ENCODE measurements around the gene CDK15.

CDK15 gene

GRCh38 chr2:201879996-201880395 is 73.7 kb downstream of the CDK15 start:
- DNase-seq, result no peak

GRCh38 chr2:201880579-201880978 is 74.2 kb downstream of the CDK15 start:
- DNase-seq, result no peak

GRCh38 chr2:201880993-201881611 is 74.8 kb downstream of the CDK15 start:
- no peak for DNase-seq

GRCh38 chr2:201881741-201882140 is 75.4 kb downstream of the CDK15 start:
- no peak for DNase-seq

- DNase-seq, result no peak
Observed at GRCh38 chr2:201882353-201883090, 76.2 kb downstream of the CDK15 start.

GRCh38 chr2:201883606-201884369 is 77.5 kb downstream of the CDK15 start:
- DNase-seq, result no peak

- no peak for DNase-seq
Observed at GRCh38 chr2:201886504-201886903, 80.2 kb downstream of the CDK15 start.

- no peak for DNase-seq
Observed at GRCh38 chr2:201887773-201888425, 81.6 kb downstream of the CDK15 start.

- DNase-seq, result no peak
Observed at GRCh38 chr2:201888426-201888800, 82.1 kb downstream of the CDK15 start.

- DNase-seq, result no peak
Observed at GRCh38 chr2:201890453-201890852, 84.1 kb downstream of the CDK15 start.

GRCh38 chr2:201891676-201892075 is 85.3 kb downstream of the CDK15 start:
- no peak for DNase-seq

GRCh38 chr2:201892516-201892915 is 86.2 kb downstream of the CDK15 start:
- DNase-seq, result no peak

- peak; percentile 11 for DNase-seq
Observed at GRCh38 chr2:201900362-201900761, 94.0 kb downstream of the CDK15 start.

- no peak for DNase-seq
Observed at GRCh38 chr2:201901786-201902185, 95.4 kb downstream of the CDK15 start.

- no peak for DNase-seq
Observed at GRCh38 chr2:201904538-201905420, 98.4 kb downstream of the CDK15 start.

- DNase-seq, result no peak
Observed at GRCh38 chr2:201906777-201907562, 100.6 kb downstream of the CDK15 start.

GRCh38 chr2:201907563-201907881 is 101.2 kb downstream of the CDK15 start:
- DNase-seq, result no peak

GRCh38 chr2:201908901-201909300 is 102.6 kb downstream of the CDK15 start:
- no peak for DNase-seq

GRCh38 chr2:201909348-201909747 is 103.0 kb downstream of the CDK15 start:
- DNase-seq, result no peak

GRCh38 chr2:201909961-201910361 is 103.6 kb downstream of the CDK15 start:
- no peak for DNase-seq

GRCh38 chr2:201911372-201911771 is 105.0 kb downstream of the CDK15 start:
- no peak for DNase-seq

- DNase-seq, result no peak
Observed at GRCh38 chr2:201913201-201913600, 106.9 kb downstream of the CDK15 start.

Data from NCI-H774 (cell line).